ENCODE data around the gene ANKRD33B. TPM values are rescaled to one million over a fixed set of nuclear protein-coding genes. Genes with fewer than 3 reads are reported as not detected.

Gene ANKRD33B
- total RNA-seq, 3 donors from 2014 or later: 3.3 to 5.3 (median 3.8) TPM

GRCh38 chr5:10580531-10581423 lies 16.9 kb downstream of the ANKRD33B start:
- H3K4me1 ChIP-seq: no peaks in the 10 kb centered on the region
- intact Hi-C loops (cut with DNase I; ENCODE audit: low total_unique reads): no loop called here
- TF ChIP-seq POLR2A (IDR thresholded peaks at IDR 0.05): no peak
- no peak for TF ChIP-seq POLR2AphosphoS5 (IDR thresholded peaks at IDR 0.05)
- TF ChIP-seq CTCF (IDR thresholded peaks at IDR 0.05): no peak
- H3K27me3 ChIP-seq: no peaks in the 10 kb centered on the region
- H3K4me3 ChIP-seq: no peak overlapping the region
- H3K27ac ChIP-seq: no peak overlapping the region
- DNase-seq (ENCODE audit: low spot score in 2 of 2): no peak
- H3K36me3 ChIP-seq: no peaks in the 10 kb centered on the region
- H3K9me3 ChIP-seq: no peaks in the 10 kb centered on the region

GRCh38 chr5:10581424-10581748 lies 17.5 kb downstream of the ANKRD33B start:
- H3K27me3 ChIP-seq: no peaks in the 10 kb centered on the region
- H3K27ac ChIP-seq: no peak overlapping the region
- intact Hi-C loops (cut with DNase I; ENCODE audit: low total_unique reads): no loop called here
- DNase-seq (ENCODE audit: low spot score in 2 of 2): no peak
- no peaks in the 10 kb centered on the region for H3K36me3 ChIP-seq
- no peaks in the 10 kb centered on the region for H3K9me3 ChIP-seq
- TF ChIP-seq POLR2A (IDR thresholded peaks at IDR 0.05) (no peak), POLR2AphosphoS5 (IDR thresholded peaks at IDR 0.05) (no peak), CTCF (IDR thresholded peaks at IDR 0.05) (no peak)
- no peak overlapping the region for H3K4me3 ChIP-seq
- H3K4me1 ChIP-seq: no peaks in the 10 kb centered on the region

- Histone ChIP-seq H3K27ac (no peak overlapping the region), H3K9me3 (no peaks in the 10 kb centered on the region), H3K36me3 (no peaks in the 10 kb centered on the region), H3K4me1 (no peaks in the 10 kb centered on the region), H3K27me3 (no peaks in the 10 kb centered on the region), H3K4me3 (no peak overlapping the region)
- DNase-seq (ENCODE audit: low spot score in 2 of 2): no peak
- TF ChIP-seq POLR2AphosphoS5 (IDR thresholded peaks at IDR 0.05) (no peak), CTCF (IDR thresholded peaks at IDR 0.05) (no peak), POLR2A (IDR thresholded peaks at IDR 0.05) (no peak)
- intact Hi-C loops (cut with DNase I; ENCODE audit: low total_unique reads): no loop called here
These were observed 18.1 kb downstream of the ANKRD33B start for GRCh38 chr5:10581867-10582511.

GRCh38 chr5:10582512-10582897 lies 18.6 kb downstream of the ANKRD33B start:
- Histone ChIP-seq H3K4me3 (no peak overlapping the region), H3K27ac (no peak overlapping the region), H3K27me3 (no peaks in the 10 kb centered on the region), H3K4me1 (no peaks in the 10 kb centered on the region), H3K9me3 (no peaks in the 10 kb centered on the region), H3K36me3 (no peaks in the 10 kb centered on the region)
- intact Hi-C loops (cut with DNase I; ENCODE audit: low total_unique reads): no loop called here
- no peak for TF ChIP-seq POLR2AphosphoS5 (IDR thresholded peaks at IDR 0.05)
- no peak for TF ChIP-seq POLR2A (IDR thresholded peaks at IDR 0.05)
- TF ChIP-seq CTCF (IDR thresholded peaks at IDR 0.05): no peak
- DNase-seq (ENCODE audit: low spot score in 2 of 2): no peak

All from breast epithelium (tissue), 4 donors.